Trophoblast cell (in vitro differentiated cells and primary cell): ENCODE results near the gene SCG3.
"Not testable (repeated sequence)": the region's sequence is repeated elsewhere in the genome, so short reads cannot be mapped to it uniquely, and the experiment has no call there.

Source experiments
- DNase-seq, 2 donors: peaks; one replicate each; pipeline ENCODE4 v3.0.0-alpha.2; 2016
- H2AFZ ChIP-seq: 2 replicates; pipeline ENCODE4 v1.6.1; 2013; ENCODE audit warnings: low read length, moderate library complexity, mild to moderate bottlenecking; ENCODE audit not compliant: insufficient read depth, poor library complexity
- H2AK5ac ChIP-seq: 2 replicates; pipeline ENCODE4 v1.6.1; 2013; ENCODE audit warnings: mild to moderate bottlenecking, low read length
- H2BK120ac ChIP-seq: 2 replicates; pipeline ENCODE4 v1.6.1; 2013; ENCODE audit warnings: low read length, mild to moderate bottlenecking, moderate library complexity; ENCODE audit not compliant: insufficient read depth, poor library complexity
- H2BK12ac ChIP-seq: 2 replicates; pipeline ENCODE4 v1.6.1; 2013; ENCODE audit warnings: mild to moderate bottlenecking, low read length, moderate library complexity
- H2BK5ac ChIP-seq: 2 replicates; pipeline ENCODE4 v1.6.1; 2013; ENCODE audit warnings: low read length, low read depth, moderate library complexity, mild to moderate bottlenecking; ENCODE audit not compliant: poor library complexity
- H3K14ac ChIP-seq: 2 replicates; pipeline ENCODE4 v1.6.1; 2013; ENCODE audit warnings: mild to moderate bottlenecking, low read length
- H3K18ac ChIP-seq: 2 replicates; pipeline ENCODE4 v1.6.1; 2013; ENCODE audit warnings: mild to moderate bottlenecking, low read length
- H3K23ac ChIP-seq: 2 replicates; pipeline ENCODE4 v1.6.1; 2013; ENCODE audit warnings: low read length
- H3K27ac ChIP-seq: 2 replicates; pipeline ENCODE4 v1.5.1; 2013; ENCODE audit warnings: low read depth, mild to moderate bottlenecking, inconsistent platforms, low read length, moderate library complexity
- H3K27me3 ChIP-seq: 2 replicates; pipeline ENCODE4 v1.6.1; 2013; ENCODE audit warnings: inconsistent platforms, mild to moderate bottlenecking, low read length, moderate library complexity; ENCODE audit not compliant: insufficient read depth
- H3K36me3 ChIP-seq, 2 experiments: 1 replicate in 1 of 2; 2 replicates in 1 of 2; pipeline ENCODE4 v1.6.1; 2013; ENCODE audit warnings: low read length in 2 of 2, mild to moderate bottlenecking in 2 of 2, moderate library complexity in 1 of 2; ENCODE audit not compliant: insufficient read depth in 2 of 2, control insufficient read depth in 1 of 2
- H3K4ac ChIP-seq: 2 replicates; pipeline ENCODE4 v1.6.1; 2013; ENCODE audit warnings: low read depth, mild to moderate bottlenecking, low read length, moderate library complexity
- H3K4me1 ChIP-seq, 2 experiments: 1 replicate in 1 of 2; 2 replicates in 1 of 2; pipeline ENCODE4 v1.6.1; 2013; ENCODE audit warnings: low read length in 2 of 2, mild to moderate bottlenecking in 2 of 2, moderate library complexity in 1 of 2; ENCODE audit not compliant: insufficient read depth in 2 of 2, control insufficient read depth in 1 of 2
- H3K4me2 ChIP-seq: 2 replicates; pipeline ENCODE4 v1.6.1; 2013; ENCODE audit warnings: inconsistent platforms, mild to moderate bottlenecking, low read length, moderate library complexity
- H3K4me3 ChIP-seq: 2 replicates; pipeline ENCODE4 v1.5.1; 2013; ENCODE audit warnings: mild to moderate bottlenecking, low read depth, low read length, inconsistent platforms
- H3K79me1 ChIP-seq: one replicate; pipeline ENCODE4 v1.6.1; 2013; ENCODE audit warnings: low read length
- H3K79me2 ChIP-seq: 2 replicates; pipeline ENCODE4 v1.6.1; 2013; ENCODE audit warnings: low read length, mild to moderate bottlenecking; ENCODE audit not compliant: control insufficient read depth, insufficient read depth, poor library complexity
- H3K9ac ChIP-seq: 2 replicates; pipeline ENCODE4 v1.6.1; 2013; ENCODE audit warnings: mild to moderate bottlenecking, low read length
- H3K9me3 ChIP-seq: 2 replicates; pipeline ENCODE4 v1.6.1; 2013; ENCODE audit warnings: low read depth, mild to moderate bottlenecking, control low read depth, inconsistent platforms, low read length; ENCODE audit not compliant: insufficient read depth
- H4K12ac ChIP-seq: 2 replicates; pipeline ENCODE4 v1.6.1; 2013; ENCODE audit warnings: low read depth, mild to moderate bottlenecking, low read length, moderate library complexity
- H4K8ac ChIP-seq: 2 replicates; pipeline ENCODE4 v1.6.1; 2013; ENCODE audit warnings: low read depth, mild to moderate bottlenecking, low read length, moderate library complexity
- H4K91ac ChIP-seq: one replicate; pipeline ENCODE4 v1.6.1; 2013; ENCODE audit warnings: low read depth, mild to moderate bottlenecking, low read length, moderate library complexity
- WGBS: extraction: QIAGEN DNeasy Blood & Tissue Kit; methylation state at CpG from one replicate; pipeline ENCODE4 v1.1.7; 2013; ENCODE audit warnings: missing lambda C conversion rate; ENCODE audit not compliant: insufficient read length, insufficient coverage; ENCODE audit errors: extremely low coverage; 5-methylcytosine and 5-hydroxymethylcytosine counted together

SCG3 gene

DNA sequence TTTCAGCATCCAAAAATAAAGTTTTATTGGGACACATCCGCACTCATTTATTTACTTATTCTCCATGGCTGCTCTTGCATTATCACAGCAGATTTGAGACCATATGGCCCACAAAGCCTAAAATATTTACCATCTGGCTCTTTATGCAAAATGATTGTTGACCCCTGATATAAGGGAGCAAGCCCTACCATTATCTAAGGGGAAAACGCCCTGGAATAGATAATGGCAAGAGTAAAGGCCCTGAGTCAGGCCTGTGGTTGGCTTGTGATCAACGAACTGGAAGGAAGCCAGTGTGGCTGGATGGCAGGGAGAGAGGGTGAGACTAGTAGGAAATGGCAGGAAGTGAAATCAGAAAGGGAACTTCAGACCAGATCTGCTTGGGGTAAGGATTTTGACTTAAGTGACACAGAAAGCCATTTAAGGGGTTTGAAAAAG lies 34.2 kb upstream of the SCG3 start:
- no peak overlapping the region for H3K9ac ChIP-seq
- H3K4me2 ChIP-seq: no peak overlapping the region
- no peak overlapping the region for H4K8ac ChIP-seq
- no CpG with 5 or more reads among the region's 3 CpGs for WGBS
- no peaks in the 10 kb centered on the region for H3K79me2 ChIP-seq
- no peak overlapping the region for H2BK12ac ChIP-seq
- no peak overlapping the region for H3K18ac ChIP-seq
- H2BK5ac ChIP-seq: no peak overlapping the region
- no peaks in the 10 kb centered on the region for H3K9me3 ChIP-seq
- H2AFZ ChIP-seq: no peak overlapping the region
- H3K4me3 ChIP-seq: no peak overlapping the region
- H3K27ac ChIP-seq: no peak overlapping the region
- no peak overlapping the region for H2AK5ac ChIP-seq
- no peaks in the 10 kb centered on the region for H3K27me3 ChIP-seq
- no peaks in the 10 kb centered on the region for H3K79me1 ChIP-seq
- H4K91ac ChIP-seq: no peak overlapping the region
- H3K23ac ChIP-seq: no peak overlapping the region
- H4K12ac ChIP-seq: no peak overlapping the region
- no peak overlapping the region for H2BK120ac ChIP-seq
- no peak overlapping the region for H3K4ac ChIP-seq
- H3K14ac ChIP-seq: no peak overlapping the region
- peak in 1 of 2 donors; percentile 21 for DNase-seq
- H3K4me1 ChIP-seq: no peaks in the 10 kb centered on the region
- no peaks in the 10 kb centered on the region for H3K36me3 ChIP-seq

DNA sequence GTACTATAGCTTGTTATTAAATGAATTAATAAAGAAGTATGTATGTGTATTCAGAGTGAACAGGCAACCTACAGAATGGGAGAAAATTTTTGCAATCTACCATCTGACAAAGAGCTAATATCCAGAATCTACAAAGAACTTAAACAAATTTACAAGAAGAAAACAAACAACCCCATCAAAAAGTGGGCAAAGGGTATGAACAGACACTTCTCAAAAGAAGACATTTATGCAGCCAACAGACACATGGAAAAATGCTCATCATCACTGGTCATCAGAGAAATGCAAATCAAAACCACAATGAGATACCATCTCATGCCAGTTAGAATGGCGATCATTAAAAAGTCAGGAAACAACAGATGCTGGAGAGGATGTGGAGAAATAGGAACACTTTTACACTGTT lies 33.2 kb upstream of the SCG3 start:
- H3K27ac ChIP-seq, H3K4me2 ChIP-seq, H3K9me3 ChIP-seq, H2BK12ac ChIP-seq, H2BK120ac ChIP-seq, H3K27me3 ChIP-seq, H3K36me3 ChIP-seq, DNase-seq, H4K8ac ChIP-seq, H2BK5ac ChIP-seq, H3K4ac ChIP-seq, H2AK5ac ChIP-seq, H3K14ac ChIP-seq, H3K79me2 ChIP-seq, H2AFZ ChIP-seq, H3K18ac ChIP-seq, H4K91ac ChIP-seq, H3K4me1 ChIP-seq, H3K79me1 ChIP-seq, H3K4me3 ChIP-seq, H3K23ac ChIP-seq, H3K9ac ChIP-seq, H4K12ac ChIP-seq: not testable (repeated sequence)
- no CpG with 5 or more reads among the region's 1 CpG for WGBS

DNA sequence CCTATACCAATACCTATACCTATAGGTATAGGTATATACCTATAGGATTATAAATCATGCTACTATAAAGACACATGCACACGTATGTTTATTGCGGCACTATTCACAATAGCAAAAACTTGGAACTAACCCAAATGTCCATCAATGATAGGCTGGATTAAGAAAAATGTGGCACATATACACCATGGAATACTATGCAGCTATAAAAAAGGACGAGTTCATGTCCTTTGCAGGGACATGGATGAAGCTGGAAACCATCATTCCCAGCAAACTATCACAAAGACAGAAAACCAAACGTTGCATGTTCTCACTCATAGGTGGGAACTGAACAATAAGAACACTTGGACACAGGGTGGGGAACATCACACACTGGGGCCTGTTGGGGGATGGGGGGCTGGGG lies 32.7 kb upstream of the SCG3 start:
- H4K91ac ChIP-seq, H3K79me1 ChIP-seq, H3K4ac ChIP-seq, H4K12ac ChIP-seq, H3K9me3 ChIP-seq, H3K27me3 ChIP-seq, H3K23ac ChIP-seq, H2BK5ac ChIP-seq, H2BK120ac ChIP-seq, H3K4me2 ChIP-seq, H3K18ac ChIP-seq, H3K9ac ChIP-seq, DNase-seq, H3K36me3 ChIP-seq, H3K14ac ChIP-seq, H3K79me2 ChIP-seq, H2AFZ ChIP-seq, H4K8ac ChIP-seq, H2BK12ac ChIP-seq, H3K4me3 ChIP-seq, H3K27ac ChIP-seq, H3K4me1 ChIP-seq, H2AK5ac ChIP-seq: not testable (repeated sequence)
- no CpG with 5 or more reads among the region's 4 CpGs for WGBS

DNA sequence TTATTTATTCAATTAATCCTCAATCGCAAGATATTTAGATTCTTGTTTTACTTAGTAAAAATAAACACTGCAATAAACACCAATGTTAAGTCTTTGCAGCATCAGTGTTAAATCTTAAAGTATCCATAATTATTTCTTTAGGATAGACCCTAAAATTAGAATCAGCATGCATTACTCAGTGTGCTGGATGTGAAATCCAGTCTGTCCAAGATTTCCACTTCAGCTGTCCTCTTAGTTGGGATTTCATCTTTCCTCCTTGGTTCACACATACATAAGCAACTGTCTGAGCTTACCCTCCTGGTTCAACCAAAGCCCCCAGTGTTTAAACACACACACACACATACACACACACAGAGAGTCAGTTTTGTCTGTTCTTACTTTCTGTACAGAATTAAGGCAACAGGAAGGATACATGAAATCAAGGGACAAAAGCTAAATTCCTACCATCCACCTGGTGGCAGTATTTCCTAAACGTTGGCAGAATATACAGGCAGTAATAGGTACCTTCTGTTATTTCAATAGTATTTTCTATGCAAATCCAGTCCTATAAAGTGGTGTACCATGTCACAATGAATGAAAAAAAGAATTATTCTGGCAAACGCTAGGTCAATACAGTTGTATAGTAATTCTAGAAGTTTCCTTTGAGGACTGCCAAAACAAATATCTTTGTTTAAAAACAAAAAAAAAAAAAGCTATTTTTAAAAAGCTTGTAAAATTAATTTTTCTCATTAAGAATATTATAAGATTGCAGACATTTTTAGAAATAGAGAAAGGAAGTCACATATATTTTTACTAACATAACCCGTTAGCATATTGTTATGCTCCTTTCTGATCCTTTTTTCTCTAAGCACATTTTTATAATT lies 31.4 kb upstream of the SCG3 start:
- Histone ChIP-seq H3K9ac (no peak overlapping the region), H3K79me1 (no peaks in the 10 kb centered on the region), H3K14ac (no peak overlapping the region), H3K4me2 (no peak overlapping the region), H3K9me3 (no peaks in the 10 kb centered on the region), H3K27ac (no peak overlapping the region), H4K8ac (no peak overlapping the region), H2BK5ac (no peak overlapping the region), H3K4me1 (no peaks in the 10 kb centered on the region), H3K79me2 (no peaks in the 10 kb centered on the region), H3K18ac (no peak overlapping the region), H2AFZ (no peak overlapping the region), H2BK120ac (no peak overlapping the region), H3K36me3 (no peaks in the 10 kb centered on the region), H2BK12ac (no peak overlapping the region), H3K4me3 (no peak overlapping the region), H3K23ac (no peak overlapping the region), H3K4ac (no peak overlapping the region), H2AK5ac (no peak overlapping the region), H4K91ac (no peak overlapping the region), H3K27me3 (no peaks in the 10 kb centered on the region), H4K12ac (no peak overlapping the region)
- no CpG with 5 or more reads among the region's 4 CpGs for WGBS
- peak; percentile 47 to 84 for DNase-seq
